Lower lobe of right lung (tissue), 2 donors: ENCODE data around the gene IL17B. TPM values are rescaled to one million over a fixed set of nuclear protein-coding genes. Genes with fewer than 3 reads are reported as not detected.

Experiments used
- ATAC-seq, 2 donors: fragments of 200-7000 bp; cut with Tn5 transposase; one replicate each; pipeline ENCODE4 v1.9.1; 2020 to 2022; ENCODE audit warnings: mild to moderate bottlenecking in 2 of 2, moderate library complexity in 2 of 2
- DNase-seq: peaks from one replicate; pipeline ENCODE4 v3.0.0-alpha.2; 2020
- H3K27ac ChIP-seq: fragments of 200-600 bp; one replicate; pipeline ENCODE4 v1.8.0; 2022
- H3K27me3 ChIP-seq: fragments of 200-600 bp; one replicate; pipeline ENCODE4 v1.8.0; 2022; ENCODE audit warnings: low read depth
- H3K36me3 ChIP-seq: fragments of 200-600 bp; one replicate; pipeline ENCODE4 v1.8.0; 2022; ENCODE audit warnings: mild to moderate bottlenecking
- H3K4me1 ChIP-seq: fragments of 200-600 bp; one replicate; pipeline ENCODE4 v1.8.0; 2022
- H3K4me3 ChIP-seq: fragments of 200-600 bp; one replicate; pipeline ENCODE4 v1.8.0; 2022; ENCODE audit warnings: mild to moderate bottlenecking
- H3K9me3 ChIP-seq: fragments of 200-600 bp; one replicate; pipeline ENCODE4 v1.8.0; 2022
- intact Hi-C: fragments of 100-400 bp; cut with DNase I; formaldehyde crosslinking; loops from one replicate; pipeline ENCODE4 v1.11.0; 2022
- total RNA-seq: library from RNA; stranded (reverse); fragmentation: NEBNext Ultra II Directional; extraction: Animal tissue kit (Norgen Biotek cat#: 25700); gene quantifications from one replicate; pipeline ENCODE4 v1.2.1, GENCODE V29; 2021
- TF ChIP-seq, protein P1 (sequence below): fragments of 200-600 bp; IDR thresholded peaks from one replicate; pipeline ENCODE4 v1.8.0; 2022; ENCODE audit warnings: antibody characterized with exemption, mild to moderate bottlenecking
- donor health status: DM: no; HTN: yes; CAD: no; lungs with severe emphysema.

Gene IL17B
- total RNA-seq, 1 donor from 2014 or later = not detected

GRCh38 chr5:149338364-149338763 lies 40.7 kb downstream of the IL17B start:
- TF ChIP-seq, protein P1, sequence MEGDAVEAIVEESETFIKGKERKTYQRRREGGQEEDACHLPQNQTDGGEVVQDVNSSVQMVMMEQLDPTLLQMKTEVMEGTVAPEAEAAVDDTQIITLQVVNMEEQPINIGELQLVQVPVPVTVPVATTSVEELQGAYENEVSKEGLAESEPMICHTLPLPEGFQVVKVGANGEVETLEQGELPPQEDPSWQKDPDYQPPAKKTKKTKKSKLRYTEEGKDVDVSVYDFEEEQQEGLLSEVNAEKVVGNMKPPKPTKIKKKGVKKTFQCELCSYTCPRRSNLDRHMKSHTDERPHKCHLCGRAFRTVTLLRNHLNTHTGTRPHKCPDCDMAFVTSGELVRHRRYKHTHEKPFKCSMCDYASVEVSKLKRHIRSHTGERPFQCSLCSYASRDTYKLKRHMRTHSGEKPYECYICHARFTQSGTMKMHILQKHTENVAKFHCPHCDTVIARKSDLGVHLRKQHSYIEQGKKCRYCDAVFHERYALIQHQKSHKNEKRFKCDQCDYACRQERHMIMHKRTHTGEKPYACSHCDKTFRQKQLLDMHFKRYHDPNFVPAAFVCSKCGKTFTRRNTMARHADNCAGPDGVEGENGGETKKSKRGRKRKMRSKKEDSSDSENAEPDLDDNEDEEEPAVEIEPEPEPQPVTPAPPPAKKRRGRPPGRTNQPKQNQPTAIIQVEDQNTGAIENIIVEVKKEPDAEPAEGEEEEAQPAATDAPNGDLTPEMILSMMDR = no peak
- H3K9me3 ChIP-seq = no peaks in the 10 kb centered on the region
- no peak overlapping the region for H3K4me3 ChIP-seq
- intact Hi-C loops = no loop called here
- H3K4me1 ChIP-seq = no peaks in the 10 kb centered on the region
- DNase-seq (no peak), ATAC-seq (no peak)
- peaks cover 29% of the 10 kb centered on the region for H3K36me3 ChIP-seq
- no peak overlapping the region for H3K27ac ChIP-seq
- no peaks in the 10 kb centered on the region for H3K27me3 ChIP-seq

DNA sequence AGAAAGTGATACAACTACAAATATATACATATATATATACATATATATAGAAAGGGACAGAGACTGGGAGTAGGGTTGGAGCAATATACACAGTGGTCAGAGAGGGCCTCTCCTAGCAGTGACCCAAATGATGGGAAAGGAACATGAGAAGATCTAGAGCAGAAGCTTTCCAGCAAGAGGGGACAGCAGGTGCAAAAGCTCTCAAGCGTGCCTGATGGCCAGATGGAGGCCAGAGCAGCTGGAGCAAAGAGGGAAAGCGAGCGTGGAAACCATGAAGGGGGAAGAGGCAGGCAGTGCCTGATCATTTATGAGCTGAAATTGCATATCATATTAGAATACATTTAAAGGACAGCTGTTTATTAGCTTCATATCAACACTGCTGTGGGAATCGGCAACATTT lies 41.4 kb downstream of the IL17B start:
- no peak overlapping the region for H3K27ac ChIP-seq
- no peak for ATAC-seq
- intact Hi-C loops = no loop called here
- DNase-seq = no peak
- no peaks in the 10 kb centered on the region for H3K9me3 ChIP-seq
- no peaks in the 10 kb centered on the region for H3K4me1 ChIP-seq
- H3K4me3 ChIP-seq = no peak overlapping the region
- TF ChIP-seq, protein P1 = no peak
- H3K36me3 ChIP-seq = peaks cover 33% of the 10 kb centered on the region
- no peaks in the 10 kb centered on the region for H3K27me3 ChIP-seq

- intact Hi-C loops = no loop called here
- no peak overlapping the region for H3K4me3 ChIP-seq
- ATAC-seq (no peak), DNase-seq (no peak)
- no peak overlapping the region for H3K27ac ChIP-seq
- H3K36me3 ChIP-seq = peaks cover 41% of the 10 kb centered on the region
- no peaks in the 10 kb centered on the region for H3K9me3 ChIP-seq
- TF ChIP-seq, protein P1 = no peak
- H3K4me1 ChIP-seq = no peaks in the 10 kb centered on the region
- H3K27me3 ChIP-seq = no peaks in the 10 kb centered on the region
These were observed 45.2 kb downstream of the IL17B start for GRCh38 chr5:149333711-149334443.

DNA sequence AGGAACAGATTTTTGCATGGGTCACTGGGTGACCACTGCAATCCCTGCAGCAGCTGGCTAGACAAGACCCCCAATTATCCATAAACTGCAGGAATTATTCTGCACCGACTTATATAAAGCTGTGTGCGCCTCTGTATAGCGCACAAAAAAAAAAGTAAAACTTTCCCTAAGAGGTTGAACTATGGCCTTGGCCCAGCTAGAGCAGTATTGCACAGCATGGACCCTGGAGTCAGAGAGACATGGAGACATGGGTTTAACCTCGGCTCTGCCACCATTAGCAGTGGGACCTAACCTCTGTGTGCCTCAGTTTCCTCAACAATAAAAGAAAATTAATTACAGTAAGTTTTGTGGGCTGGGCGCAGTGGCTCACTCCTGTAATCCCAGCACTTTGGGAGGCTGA lies 50.9 kb downstream of the IL17B start:
- intact Hi-C loops = no loop called here
- H3K4me3 ChIP-seq = no peak overlapping the region
- H3K27me3 ChIP-seq = no peaks in the 10 kb centered on the region
- DNase-seq (no peak), ATAC-seq (no peak)
- TF ChIP-seq, protein P1 = no peak
- H3K4me1 ChIP-seq = peaks cover under 1% of the 10 kb centered on the region
- H3K9me3 ChIP-seq = no peaks in the 10 kb centered on the region
- no peak overlapping the region for H3K27ac ChIP-seq
- H3K36me3 ChIP-seq = peaks cover 24% of the 10 kb centered on the region

DNA sequence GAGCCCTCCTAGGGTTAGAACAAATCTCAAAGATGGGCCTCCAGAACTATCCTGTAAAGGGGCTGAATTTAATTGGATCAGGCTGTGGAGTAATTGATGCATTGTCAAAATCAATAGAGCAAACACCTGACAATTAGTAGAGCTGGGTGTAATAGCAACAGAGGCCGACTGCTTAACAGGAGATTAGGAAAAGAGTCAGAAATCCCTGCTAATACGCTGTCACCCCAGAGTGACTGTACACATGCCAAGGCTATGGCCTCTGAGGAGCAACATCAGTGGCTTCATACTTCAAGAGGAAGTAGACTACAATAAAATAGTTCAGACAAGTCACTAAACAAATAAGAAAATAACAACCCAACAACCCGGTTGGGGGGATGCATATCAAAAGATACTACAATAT lies 52.5 kb downstream of the IL17B start:
- no peaks in the 10 kb centered on the region for H3K9me3 ChIP-seq
- H3K27ac ChIP-seq = no peak overlapping the region
- peaks cover 21% of the 10 kb centered on the region for H3K36me3 ChIP-seq
- peaks cover 13% of the 10 kb centered on the region for H3K4me1 ChIP-seq
- H3K27me3 ChIP-seq = no peaks in the 10 kb centered on the region
- intact Hi-C loops = no loop called here
- H3K4me3 ChIP-seq = no peak overlapping the region
- ATAC-seq (no peak), DNase-seq (no peak)
- TF ChIP-seq, protein P1 = no peak
